Naive B cell (primary cell): ENCODE results near the gene CNGA1. TPM values are rescaled to one million over a fixed set of nuclear protein-coding genes. Genes with fewer than 3 reads are reported as not detected.
"Not testable (repeated sequence)": the region's sequence is repeated elsewhere in the genome, so short reads cannot be mapped to it uniquely, and the experiment has no call there.

Source experiments
- ATAC-seq, 2 donors: fragments of 150-1000 bp; cut with Tn5 transposase; 2 replicates each; pipeline ENCODE4 v1.10.0; 2021; ENCODE audit warnings: low read depth in 2 of 2, mild to moderate bottlenecking in 2 of 2, moderate library complexity in 2 of 2
- DNase-seq: peaks from one replicate; pipeline ENCODE4 v3.0.0; 2022
- H3K27ac Mint-ChIP-seq, 6 donors: one replicate each; pipeline ENCODE4 v1.8.0; 2020 to 2022; ENCODE audit warnings: mild to moderate bottlenecking in 6 of 6, mixed read lengths in 6 of 6, moderate library complexity in 5 of 6, inconsistent platforms in 2 of 6
- H3K27me3 Mint-ChIP-seq, 3 donors: one replicate each; pipeline ENCODE4 v1.8.0; 2021 to 2022; ENCODE audit warnings: mixed read lengths in 3 of 3, mild to moderate bottlenecking in 1 of 3
- H3K36me3 Mint-ChIP-seq, 2 donors: one replicate each; pipeline ENCODE4 v1.8.0; 2020 to 2022; ENCODE audit warnings: mixed read lengths in 2 of 2, inconsistent platforms in 1 of 2, mild to moderate bottlenecking in 1 of 2
- H3K4me1 Mint-ChIP-seq, 3 donors: one replicate each; pipeline ENCODE4 v1.8.0; 2020 to 2022; ENCODE audit warnings: mixed read lengths in 3 of 3, inconsistent platforms in 1 of 3, mild to moderate bottlenecking in 1 of 3, moderate library complexity in 1 of 3
- H3K4me3 Mint-ChIP-seq, 8 donors: one replicate each; pipeline ENCODE4 v1.8.0; 2020 to 2022; ENCODE audit warnings: mild to moderate bottlenecking in 8 of 8, mixed read lengths in 8 of 8, moderate library complexity in 8 of 8, inconsistent platforms in 2 of 8
- H3K9me3 Mint-ChIP-seq, 7 donors: one replicate each; pipeline ENCODE4 v1.8.0; 2020 to 2022; ENCODE audit warnings: mixed read lengths in 7 of 7, mild to moderate bottlenecking in 5 of 7, inconsistent platforms in 2 of 7, moderate library complexity in 1 of 7
- polyA plus RNA-seq, 6 donors: library from polyadenylated mRNA; unstranded; fragments of 300-500 nt; fragmentation: Illumina TruSeq; gene quantifications; one replicate each; pipeline ENCODE4 v1.2.3, GENCODE V29; 2021; ENCODE audit warnings: low read depth in 6 of 6

Gene CNGA1
- polyA plus RNA-seq, 6 donors from 2014 or later = not detected

DNA sequence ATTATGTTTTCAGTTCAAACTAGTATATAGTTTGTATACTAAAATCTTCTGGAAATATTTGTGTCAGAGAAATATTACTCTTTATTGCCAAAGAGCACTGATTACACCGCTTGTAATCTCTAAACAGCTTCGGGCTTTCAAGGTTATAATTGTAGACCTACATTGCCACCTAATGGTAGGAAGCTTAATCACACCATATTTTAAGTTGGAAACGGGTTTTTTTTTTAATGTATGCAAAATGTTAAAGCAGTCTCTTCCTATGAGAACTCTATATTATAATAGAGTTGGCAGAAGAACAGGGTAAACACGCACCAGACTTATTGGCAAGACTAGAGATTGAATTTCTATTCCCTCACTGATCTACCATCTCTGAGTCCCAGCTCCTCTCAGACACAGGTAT, 82.6 kb downstream of the CNGA1 start:
- Mint-ChIP-seq H3K27ac (no peak overlapping the region), H3K4me3 (no peak overlapping the region), H3K27me3 (peaks cover 5 to 18% (median 12%) of the 10 kb centered on the region in 3 donors), H3K9me3 (no peaks in the 10 kb centered on the region), H3K36me3 (no peaks in the 10 kb centered on the region), H3K4me1 (peaks cover 3 to 10% (median 9%) of the 10 kb centered on the region in 3 donors)
- DNase-seq (peak; percentile 27), ATAC-seq (peak; percentile 45 to 52)

DNA sequence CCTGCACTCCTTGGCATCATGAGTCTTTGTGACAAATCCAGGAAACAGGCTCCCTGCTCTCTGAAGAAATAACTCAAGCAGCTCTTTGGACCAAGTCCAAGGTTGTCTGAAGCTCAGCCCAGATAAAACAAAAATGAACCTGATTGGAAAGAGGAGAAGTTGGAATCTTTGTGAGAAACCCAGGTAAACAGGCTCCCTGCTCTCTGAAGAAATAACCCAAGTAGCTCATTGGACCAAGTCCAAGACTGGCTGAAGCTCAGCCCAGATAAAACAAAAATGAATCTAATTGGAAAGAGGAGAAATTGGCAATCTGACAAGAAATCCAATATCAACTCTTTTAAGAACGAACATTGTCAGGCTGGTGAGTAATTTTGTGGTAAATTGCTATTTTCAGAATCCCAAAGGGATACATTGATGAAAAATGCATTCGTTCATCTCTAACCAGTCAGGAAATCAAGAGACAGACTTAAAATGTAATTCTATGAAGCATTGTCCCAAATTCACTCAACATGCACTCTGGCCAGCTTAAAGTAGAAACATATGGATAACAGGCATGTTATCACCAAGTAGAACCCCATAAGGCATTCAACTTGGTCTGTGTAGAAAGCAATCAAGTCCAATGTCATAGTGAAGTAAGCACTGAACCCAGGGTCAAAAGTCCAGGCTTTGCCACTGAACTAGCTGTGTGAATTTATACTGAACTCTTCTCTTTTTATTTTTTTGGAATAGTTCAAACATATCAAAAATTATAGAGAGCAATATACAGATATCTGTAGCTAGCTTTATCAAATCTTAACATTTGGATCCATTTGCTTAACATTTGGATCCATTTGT, 85.3 kb downstream of the CNGA1 start:
- no peak overlapping the region for H3K4me3 Mint-ChIP-seq
- H3K9me3 Mint-ChIP-seq = no peaks in the 10 kb centered on the region
- DNase-seq (no peak), ATAC-seq (no peak)
- H3K27me3 Mint-ChIP-seq = peaks cover 8 to 25% (median 13%) of the 10 kb centered on the region in 3 donors
- peaks cover 9 to 17% (median 16%) of the 10 kb centered on the region in 3 donors for H3K4me1 Mint-ChIP-seq
- H3K36me3 Mint-ChIP-seq = no peaks in the 10 kb centered on the region
- H3K27ac Mint-ChIP-seq = no peak overlapping the region

DNA sequence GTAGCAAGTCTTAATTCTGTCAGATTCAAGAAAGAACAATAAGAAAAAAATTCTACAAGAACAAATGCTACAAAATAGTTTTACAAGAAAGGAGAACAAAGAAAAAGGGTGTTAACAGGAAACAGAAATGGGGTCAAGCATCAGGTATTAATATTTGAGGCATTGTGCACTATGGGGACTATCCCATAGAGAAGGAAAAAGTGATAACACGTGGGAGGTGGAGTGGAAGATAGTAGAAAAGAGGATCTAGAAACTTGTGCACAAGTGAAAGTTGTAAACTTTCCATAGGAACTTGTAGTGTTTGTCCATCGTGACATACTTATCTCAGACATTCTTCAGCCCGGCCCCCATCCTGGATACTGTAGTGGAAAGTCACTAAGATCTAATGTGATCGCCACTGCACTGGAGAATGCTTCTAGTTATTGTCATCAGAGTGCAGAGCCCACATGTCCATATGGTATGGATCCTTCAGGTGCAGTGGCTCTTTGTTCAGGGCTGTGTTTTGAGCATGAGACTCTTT, 86.7 kb downstream of the CNGA1 start:
- Mint-ChIP-seq H3K4me3 (no peak overlapping the region), H3K4me1 (peaks cover 9 to 17% (median 16%) of the 10 kb centered on the region in 3 donors), H3K27ac (no peak overlapping the region), H3K36me3 (no peaks in the 10 kb centered on the region), H3K9me3 (no peaks in the 10 kb centered on the region), H3K27me3 (peaks cover 8 to 25% (median 9%) of the 10 kb centered on the region in 3 donors)
- peak; percentile 42 to 43 for ATAC-seq
- no peak for DNase-seq

DNA sequence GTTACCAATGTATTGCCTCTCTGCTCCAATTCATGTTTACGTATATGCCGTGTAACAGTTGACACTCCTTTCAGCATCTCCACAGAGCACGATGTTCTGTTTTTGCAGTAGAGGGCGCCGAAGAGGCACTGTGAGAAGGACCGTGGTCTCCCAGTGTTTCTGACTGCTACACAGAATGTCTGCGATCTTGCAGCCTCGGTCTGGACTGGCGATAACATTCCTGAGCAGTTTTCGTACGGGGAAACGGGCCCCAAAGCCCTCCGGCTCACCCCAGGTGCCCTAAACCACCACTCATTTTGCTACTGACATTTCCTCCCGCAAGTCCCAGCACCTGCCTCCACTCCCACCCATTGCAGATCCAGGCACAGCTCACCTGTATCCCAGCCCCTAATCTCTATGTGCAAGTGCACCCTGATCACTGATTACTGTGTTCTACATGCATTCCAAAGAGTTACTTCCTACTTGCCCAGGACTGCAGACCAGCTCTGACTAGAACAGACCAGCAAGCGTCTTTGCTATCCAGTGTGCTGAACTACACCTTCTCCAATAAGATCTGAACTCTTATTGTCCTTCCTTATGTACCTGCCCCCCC, 89.7 kb downstream of the CNGA1 start:
- DNase-seq = peak; percentile 24
- peak; percentile 75 to 84 for ATAC-seq
- Mint-ChIP-seq H3K27ac (no peak overlapping the region), H3K9me3 (peaks cover 0 to 7% (median 4%) of the 10 kb centered on the region in 7 donors), H3K4me1 (peaks cover 9 to 17% (median 16%) of the 10 kb centered on the region in 3 donors), H3K36me3 (no peaks in the 10 kb centered on the region), H3K27me3 (peaks cover 5 to 25% (median 9%) of the 10 kb centered on the region in 3 donors), H3K4me3 (peak overlapping the region in 4 of 8 donors; percentile 19 to 69 (median 40))

DNA sequence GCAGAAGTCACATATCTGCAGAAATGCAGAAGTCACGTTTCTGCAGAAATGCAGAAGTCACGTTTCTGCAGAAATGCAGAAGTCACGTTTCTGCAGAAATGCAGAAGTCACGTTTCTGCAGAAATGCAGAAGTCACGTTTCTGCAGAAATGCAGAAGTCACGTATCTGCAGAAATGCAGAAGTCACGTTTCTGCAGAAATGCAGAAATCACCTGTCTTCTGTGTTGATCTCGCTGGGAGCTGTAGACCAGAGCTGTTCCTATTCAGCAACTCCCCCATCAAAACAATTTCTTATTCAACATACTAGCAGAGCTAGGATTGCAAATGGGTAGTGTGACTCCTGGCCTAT, 93.2 kb downstream of the CNGA1 start:
- ATAC-seq = peak; percentile 65 to 70
- not testable (repeated sequence) for H3K4me3 Mint-ChIP-seq, H3K36me3 Mint-ChIP-seq, H3K4me1 Mint-ChIP-seq, H3K9me3 Mint-ChIP-seq
- H3K27me3 Mint-ChIP-seq = peaks cover 5 to 26% (median 13%) of the 10 kb centered on the region in 3 donors
- H3K27ac Mint-ChIP-seq = peak overlapping the region in 2 of 6 donors; percentile 42 to 67
- peak; percentile 39 for DNase-seq

DNA sequence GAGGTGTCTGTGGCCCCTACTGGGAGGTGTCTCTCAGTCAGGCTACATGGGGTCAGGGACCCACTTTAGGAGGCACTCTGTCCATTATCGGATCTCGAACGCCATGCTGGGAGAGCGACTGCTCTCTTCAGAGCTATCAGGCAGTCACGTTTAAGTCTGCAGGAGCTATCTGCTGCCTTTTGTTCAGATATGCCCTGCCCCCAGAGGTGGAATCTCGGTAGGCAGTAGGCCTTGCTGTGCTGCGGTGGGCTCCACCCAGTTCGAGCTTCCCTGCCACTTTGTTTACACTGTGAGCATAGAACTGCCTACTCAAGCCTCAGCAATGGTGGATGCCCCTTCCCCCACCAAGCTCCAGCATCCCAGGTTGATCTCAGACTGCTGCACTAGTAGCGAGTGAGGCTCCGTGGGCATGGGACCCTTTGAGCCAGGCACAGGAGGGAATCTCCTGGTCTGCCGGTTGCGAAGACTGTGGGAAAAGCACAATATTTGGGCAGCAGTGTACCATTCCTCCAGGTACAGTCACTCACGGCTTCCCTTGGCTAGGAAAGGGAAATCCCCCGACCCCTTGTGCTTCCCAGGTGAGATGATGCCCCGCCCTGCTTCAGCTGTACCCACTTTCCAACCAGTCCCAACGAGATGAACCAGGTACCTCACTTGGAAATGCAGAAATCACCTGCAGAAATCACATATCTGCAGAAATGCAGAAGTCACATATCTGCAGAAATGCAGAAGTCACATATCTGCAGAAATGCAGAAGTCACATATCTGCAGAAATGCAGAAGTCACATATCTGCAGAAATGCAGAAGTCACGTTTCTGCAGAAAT, 93.8 kb downstream of the CNGA1 start:
- not testable (repeated sequence) for H3K4me1 Mint-ChIP-seq, H3K9me3 Mint-ChIP-seq, H3K36me3 Mint-ChIP-seq, DNase-seq
- H3K27me3 Mint-ChIP-seq = peaks cover 5 to 32% (median 12%) of the 10 kb centered on the region in 3 donors
- ATAC-seq = peak in 1 of 2 donors; percentile 18
- H3K4me3 Mint-ChIP-seq = peak overlapping the region in 1 of 8 donors; percentile 41
- H3K27ac Mint-ChIP-seq = peak overlapping the region in 2 of 6 donors; percentile 52 to 76

DNA sequence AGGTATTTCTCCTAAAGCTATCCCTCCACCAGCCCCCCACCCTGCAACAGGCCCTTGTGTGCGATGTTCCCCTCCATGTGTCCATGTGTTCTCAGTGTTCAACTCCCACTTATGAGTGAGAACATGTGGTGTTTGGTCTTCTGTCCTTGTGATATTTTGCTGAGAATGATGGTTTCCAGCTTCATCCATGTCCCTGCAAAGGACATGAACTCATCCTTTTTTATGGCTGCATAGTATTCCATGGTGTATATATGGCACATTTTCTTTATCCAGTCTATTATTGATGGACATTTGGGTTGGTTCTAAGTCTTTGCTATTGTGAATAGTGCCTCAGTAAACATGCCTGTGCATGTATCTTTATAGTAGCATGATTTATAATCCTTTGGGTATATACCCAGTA, 99.3 kb downstream of the CNGA1 start:
- DNase-seq = not testable (repeated sequence)

DNA sequence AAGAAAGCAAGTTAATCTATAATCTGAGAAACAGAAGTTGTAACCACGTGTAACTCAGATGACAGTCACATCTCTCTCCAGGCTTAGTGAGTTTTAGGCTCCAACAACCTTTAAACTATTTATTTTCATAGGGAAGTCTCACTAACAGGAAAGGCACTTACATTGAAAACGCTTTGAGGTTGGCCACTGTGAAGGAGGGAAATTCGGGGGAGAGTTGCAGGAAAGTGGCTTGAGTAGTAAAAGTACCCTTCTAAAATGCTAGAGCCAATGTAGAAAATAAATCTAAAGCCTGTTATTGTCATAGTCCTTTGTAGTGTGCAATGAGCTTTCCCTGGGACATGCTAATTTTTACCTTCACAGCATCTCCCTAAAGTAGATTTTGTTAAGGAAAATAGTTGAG, 101.1 kb downstream of the CNGA1 start:
- Mint-ChIP-seq H3K27ac (peak overlapping the region in 1 of 6 donors; percentile 88), H3K27me3 (peaks cover 0 to 14% (median 0%) of the 10 kb centered on the region in 3 donors)

More for the DNA sequence above, 99.3 kb downstream of the CNGA1 start:
- peaks cover 0 to 25% (median 0%) of the 10 kb centered on the region in 3 donors for H3K27me3 Mint-ChIP-seq
- H3K9me3 Mint-ChIP-seq, ATAC-seq, H3K27ac Mint-ChIP-seq: not testable (repeated sequence)
- H3K36me3 Mint-ChIP-seq = peaks cover 0 to 11% of the 10 kb centered on the region in 2 donors
- H3K4me1 Mint-ChIP-seq = peaks cover 17 to 25% (median 19%) of the 10 kb centered on the region in 3 donors
- peak overlapping the region in 2 of 8 donors; percentile 14 to 44 for H3K4me3 Mint-ChIP-seq

DNA sequence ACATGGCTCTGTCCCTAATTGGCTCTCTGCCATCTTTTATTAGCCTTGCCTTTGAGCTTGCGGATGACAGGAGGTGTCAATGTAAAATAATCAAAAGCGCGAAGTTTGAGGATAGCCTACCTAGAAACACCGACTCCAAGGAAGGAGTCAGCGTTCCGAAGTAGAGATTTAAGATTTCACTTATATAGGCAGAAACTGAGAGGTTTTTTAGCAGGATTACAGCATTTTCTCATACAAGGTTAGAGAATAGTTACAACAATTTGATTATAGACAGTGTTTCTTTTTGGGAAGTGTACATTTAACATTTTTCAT, 101.6 kb downstream of the CNGA1 start:
- no peak for ATAC-seq
- peaks cover 19 to 30% (median 24%) of the 10 kb centered on the region in 3 donors for H3K4me1 Mint-ChIP-seq
- H3K36me3 Mint-ChIP-seq = peaks cover 11% of the 10 kb centered on the region in 2 donors
- H3K27ac Mint-ChIP-seq = peak overlapping the region in 5 of 6 donors; percentile 80 to 93 (median 88)
- DNase-seq = no peak
- no peaks in the 10 kb centered on the region for H3K9me3 Mint-ChIP-seq
- peak overlapping the region; percentile 96 to 100 (median 98) for H3K4me3 Mint-ChIP-seq
- peaks cover 0 to 9% (median 0%) of the 10 kb centered on the region in 3 donors for H3K27me3 Mint-ChIP-seq

More for the DNA sequence above, 101.1 kb downstream of the CNGA1 start:
- no peaks in the 10 kb centered on the region for H3K9me3 Mint-ChIP-seq
- DNase-seq (no peak), ATAC-seq (no peak)
- H3K4me1 Mint-ChIP-seq = peaks cover 19 to 30% (median 24%) of the 10 kb centered on the region in 3 donors
- peak overlapping the region in 7 of 8 donors; percentile 96 to 100 (median 99) for H3K4me3 Mint-ChIP-seq
- peaks cover 6 to 11% of the 10 kb centered on the region in 2 donors for H3K36me3 Mint-ChIP-seq

DNA sequence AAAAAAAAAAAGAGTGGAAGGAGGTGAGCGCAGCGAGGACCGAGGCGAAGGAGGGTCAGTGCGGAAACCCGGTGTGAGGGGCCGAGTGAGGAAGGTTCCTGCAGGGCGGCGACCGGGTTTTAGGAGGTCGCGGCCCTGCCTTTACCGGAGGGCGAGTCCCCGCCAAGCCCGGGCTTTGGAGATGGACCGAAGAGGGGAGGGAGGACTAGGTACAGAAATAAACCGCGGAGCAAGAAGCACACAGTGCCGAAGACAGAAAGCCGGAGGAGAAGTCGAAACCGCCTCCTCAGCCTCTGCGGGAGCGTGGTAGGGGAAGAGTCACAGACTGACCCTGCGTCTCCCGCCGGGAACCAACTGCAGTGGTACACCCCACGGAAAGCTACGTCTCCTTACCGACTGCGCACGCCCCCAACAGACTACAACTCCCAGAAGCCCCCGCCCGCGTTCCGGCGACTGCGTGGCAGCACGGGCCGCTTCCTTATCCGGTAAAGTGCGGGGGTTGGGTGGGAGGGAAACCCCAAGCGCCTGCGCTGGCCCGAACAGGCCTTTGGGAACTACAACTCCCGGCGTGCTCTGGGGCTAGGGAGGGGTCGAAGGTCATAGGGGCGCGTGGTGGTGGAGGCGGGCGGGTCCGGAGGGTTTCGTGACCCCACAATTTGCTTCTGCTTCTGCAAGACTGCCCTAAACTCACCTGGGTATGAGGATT, 102.1 kb downstream of the CNGA1 start, which contains the start of gene NFXL1:
NFXL1 (minus strand) TSS at position 364 of the 706 bp plus-strand sequence. CDS start 380 bp downstream, outside the sequence.
- Mint-ChIP-seq H3K4me3 (peak within 1 kb of the TSS; percentile 96 to 100 (median 98)), H3K27ac (peak within 1 kb of the TSS; percentile 86 to 94 (median 92)), H3K27me3 (peaks cover 0 to 7% (median 0%) of the 10 kb centered on the region in 3 donors), H3K9me3 (no peaks in the 10 kb centered on the region), H3K36me3 (peaks cover 11% of the 10 kb centered on the region in 2 donors), H3K4me1 (peaks cover 19 to 30% (median 24%) of the 10 kb centered on the region in 3 donors)
- peak; percentile 93 for DNase-seq
- peak; percentile 94 to 95 for ATAC-seq

DNA sequence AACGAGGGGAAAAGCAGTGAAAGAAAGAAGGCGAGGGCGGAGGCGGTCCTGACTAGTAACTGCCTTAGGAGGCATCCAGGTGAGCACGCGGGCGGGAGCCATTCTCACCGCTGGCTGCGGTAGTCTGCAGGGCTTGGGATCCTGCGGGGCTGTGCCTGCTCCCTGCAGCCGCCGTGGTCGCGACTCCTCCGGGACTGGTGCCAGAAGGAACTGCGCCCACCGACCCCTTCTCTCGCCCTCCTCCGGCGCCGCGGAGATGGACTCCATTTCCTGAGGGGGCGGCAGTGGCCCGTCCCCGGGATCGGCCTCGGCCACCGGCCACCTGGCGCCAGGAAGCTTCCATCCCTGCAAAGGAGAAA, 102.6 kb downstream of the CNGA1 start:
- ATAC-seq = peak; percentile 5 to 6
- no peak for DNase-seq
- peak overlapping the region; percentile 96 to 100 (median 98) for H3K4me3 Mint-ChIP-seq
- peaks cover 11% of the 10 kb centered on the region in 2 donors for H3K36me3 Mint-ChIP-seq
- peaks cover 0 to 7% (median 0%) of the 10 kb centered on the region in 3 donors for H3K27me3 Mint-ChIP-seq
- no peaks in the 10 kb centered on the region for H3K9me3 Mint-ChIP-seq
- peak overlapping the region; percentile 63 to 93 (median 88) for H3K27ac Mint-ChIP-seq
- H3K4me1 Mint-ChIP-seq = peaks cover 19 to 30% (median 24%) of the 10 kb centered on the region in 3 donors

DNA sequence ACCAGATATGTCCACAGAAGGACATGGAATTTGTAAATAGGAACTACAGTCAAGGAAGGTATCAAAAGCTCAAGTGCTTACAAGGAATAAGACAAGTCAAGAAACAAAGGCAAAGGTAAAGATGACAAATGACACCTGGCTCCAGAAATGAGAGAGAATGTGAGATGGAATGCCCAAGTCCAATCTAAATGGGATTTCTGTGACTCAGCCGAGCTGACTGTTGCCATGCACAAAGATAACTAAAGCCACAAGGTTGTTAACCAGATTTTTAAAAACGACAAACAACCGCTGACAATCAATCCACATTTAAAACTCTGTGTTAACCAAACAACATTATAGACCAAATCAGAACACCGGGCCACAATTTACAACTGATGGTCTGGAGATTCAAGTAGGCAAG, 103.2 kb downstream of the CNGA1 start:
- Mint-ChIP-seq H3K9me3 (no peaks in the 10 kb centered on the region), H3K4me1 (peaks cover 19 to 30% (median 24%) of the 10 kb centered on the region in 3 donors), H3K27ac (peak overlapping the region; percentile 63 to 93 (median 88)), H3K27me3 (peaks cover 0 to 7% (median 0%) of the 10 kb centered on the region in 3 donors), H3K4me3 (peak overlapping the region; percentile 96 to 100 (median 98)), H3K36me3 (peaks cover 11 to 13% of the 10 kb centered on the region in 2 donors)
- ATAC-seq (no peak), DNase-seq (no peak)
